HepG2 (cell line): ENCODE measurements around the gene SLC44A4. TPM values are rescaled to one million over a fixed set of nuclear protein-coding genes. Genes with fewer than 3 reads are reported as not detected.

ENCODE experiments used
- ARID5B ChIP-seq: IDR thresholded peaks from 2 replicates; pipeline ENCODE4 v1.4.0; 2020; ENCODE audit warnings: mild to moderate bottlenecking, missing genetic modification reagents
- EED ChIP-seq: sonication (generic); formaldehyde crosslinking; IDR thresholded peaks from 2 replicates; pipeline ENCODE4 v1.5.0; 2020; ENCODE audit warnings: mild to moderate bottlenecking, missing genetic modification reagents
- HHEX ChIP-seq: IDR thresholded peaks from 2 replicates; pipeline ENCODE4 v1.6.1; 2016; ENCODE audit warnings: control low read depth
- MYNN ChIP-seq: sonication (generic); formaldehyde crosslinking; IDR thresholded peaks from 2 replicates; pipeline ENCODE4 v1.4.0; 2020; ENCODE audit warnings: mild to moderate bottlenecking, low read depth, missing genetic modification reagents
- SRY ChIP-seq: sonication (generic); formaldehyde crosslinking; IDR thresholded peaks from 2 replicates; pipeline ENCODE4 v1.8.0; 2022; ENCODE audit warnings: mild to moderate bottlenecking, missing genetic modification reagents
- TBL1XR1 ChIP-seq: fragments of 150-350 bp; IDR thresholded peaks from 2 replicates; pipeline ENCODE4 v1.6.1; 2014; ENCODE audit warnings: borderline replicate concordance, low read length; ENCODE audit not compliant: partially characterized antibody
- ZBTB1 ChIP-seq: sonication (generic); formaldehyde crosslinking; IDR thresholded peaks from 2 replicates; pipeline ENCODE4 v1.4.0; 2020; ENCODE audit warnings: missing genetic modification reagents, borderline replicate concordance
- ZBTB43 ChIP-seq: sonication (generic); formaldehyde crosslinking; conservative IDR thresholded peaks from 2 replicates; pipeline ENCODE4 v1.4.0; 2020; ENCODE audit warnings: missing genetic modification reagents
- ZNF232 ChIP-seq: sonication (generic); formaldehyde crosslinking; IDR thresholded peaks from 2 replicates; pipeline ENCODE4 v1.4.0; 2020; ENCODE audit warnings: missing genetic modification reagents, borderline replicate concordance
- ZNF607 ChIP-seq: sonication (generic); formaldehyde crosslinking; IDR thresholded peaks from 2 replicates; pipeline ENCODE4 v1.5.1; 2020; ENCODE audit warnings: missing genetic modification reagents, mild to moderate bottlenecking, borderline replicate concordance
- ZNF687 ChIP-seq: sonication (generic); formaldehyde crosslinking; IDR thresholded peaks from 2 replicates; pipeline ENCODE4 v1.5.1; 2020; ENCODE audit warnings: mild to moderate bottlenecking, missing genetic modification reagents, moderate library complexity
- polyA plus RNA-seq, 8 experiments: library from polyadenylated mRNA; depleted of rRNA in 3 of 8; stranded (reverse) in 7 of 8; unstranded in 1 of 8; fragments of >200 nt; fragmentation: Illumina TruSeq in 4 of 8; extraction: Trizol in 4 of 8; gene quantifications; 2 replicates each; pipeline versions ENCODE4 v1.2.1 to v1.2.3, GENCODE V29; 2011 to 2016; ENCODE audit warnings: low read depth in 4 of 8, missing spikeins in 1 of 8, mixed read lengths in 1 of 8; ENCODE audit not compliant: insufficient read depth in 1 of 8
- total RNA-seq, 5 experiments: library from RNA; depleted of rRNA; stranded (reverse); fragments of >200 nt; fragmentation: Illumina TruSeq; extraction: Trizol; gene quantifications; 2 replicates each; pipeline ENCODE4 v1.2.3, GENCODE V29; 2016; ENCODE audit warnings: low read depth in 1 of 5
- TF ChIP-seq, protein P1 (sequence below): conservative IDR thresholded peaks from 2 replicates; pipeline ENCODE4 v1.6.1; 2018; ENCODE audit warnings: missing genetic modification reagents
- TF ChIP-seq, protein P2 (sequence below): sonication (generic); formaldehyde crosslinking; IDR thresholded peaks from 2 replicates; pipeline ENCODE4 v1.4.0; 2020; ENCODE audit warnings: missing genetic modification reagents
- TF ChIP-seq, protein P3 (sequence below): sonication (generic); formaldehyde crosslinking; IDR thresholded peaks from 2 replicates; pipeline ENCODE4 v1.4.0; 2020; ENCODE audit warnings: missing genetic modification reagents, borderline replicate concordance

Gene SLC44A4
- total and polyA plus RNA-seq, 2 of the 13 experiments (the other 11 are each of a cell fraction or from before 2014, with no cell fraction given), result 3.5 to 5.9 TPM

DNA sequence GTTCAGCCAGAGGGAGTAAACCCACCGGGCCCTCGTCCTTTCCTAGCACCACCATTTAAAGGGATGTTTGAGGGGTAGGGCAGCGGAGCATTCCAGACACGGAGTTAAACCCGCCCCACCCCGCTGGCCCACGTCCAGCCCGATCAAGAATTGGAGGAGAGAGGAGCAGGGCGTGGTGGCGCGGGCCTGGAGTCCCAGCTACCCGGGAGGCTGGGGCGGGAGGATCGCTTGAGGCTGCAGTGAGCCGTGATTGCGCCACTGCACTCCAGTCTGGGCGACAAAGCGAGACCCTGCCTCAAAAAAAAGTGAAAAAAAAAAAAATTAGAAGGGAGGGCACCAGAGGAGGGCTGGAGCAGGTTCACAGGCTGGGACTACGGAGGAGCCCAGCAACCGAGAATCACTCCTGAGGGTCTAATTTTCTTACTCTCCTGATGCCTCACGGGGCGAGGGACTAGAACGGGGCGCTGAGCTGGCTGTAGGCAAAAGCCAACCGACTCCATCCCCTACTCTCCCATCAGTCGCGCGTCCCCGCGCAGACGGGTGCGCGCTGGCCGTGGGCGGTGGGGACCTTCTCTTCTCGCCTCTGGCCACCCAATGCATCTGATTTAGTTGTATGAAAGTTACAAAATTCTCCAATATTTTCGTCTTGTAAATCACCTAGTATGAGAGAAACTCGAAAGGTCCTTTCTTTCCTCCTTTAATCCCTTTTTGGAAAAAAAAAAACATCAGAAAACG is 57.3 kb downstream of the SLC44A4 start (continued):
- TF ChIP-seq, protein P1, sequence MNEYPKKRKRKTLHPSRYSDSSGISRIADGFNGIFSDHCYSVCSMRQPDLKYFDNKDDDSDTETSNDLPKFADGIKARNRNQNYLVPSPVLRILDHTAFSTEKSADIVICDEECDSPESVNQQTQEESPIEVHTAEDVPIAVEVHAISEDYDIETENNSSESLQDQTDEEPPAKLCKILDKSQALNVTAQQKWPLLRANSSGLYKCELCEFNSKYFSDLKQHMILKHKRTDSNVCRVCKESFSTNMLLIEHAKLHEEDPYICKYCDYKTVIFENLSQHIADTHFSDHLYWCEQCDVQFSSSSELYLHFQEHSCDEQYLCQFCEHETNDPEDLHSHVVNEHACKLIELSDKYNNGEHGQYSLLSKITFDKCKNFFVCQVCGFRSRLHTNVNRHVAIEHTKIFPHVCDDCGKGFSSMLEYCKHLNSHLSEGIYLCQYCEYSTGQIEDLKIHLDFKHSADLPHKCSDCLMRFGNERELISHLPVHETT (CRISPR knock-in tag), result no peak
- TF ChIP-seq ZBTB1 (CRISPR knock-in tag), result no peak
- TF ChIP-seq, protein P2, sequence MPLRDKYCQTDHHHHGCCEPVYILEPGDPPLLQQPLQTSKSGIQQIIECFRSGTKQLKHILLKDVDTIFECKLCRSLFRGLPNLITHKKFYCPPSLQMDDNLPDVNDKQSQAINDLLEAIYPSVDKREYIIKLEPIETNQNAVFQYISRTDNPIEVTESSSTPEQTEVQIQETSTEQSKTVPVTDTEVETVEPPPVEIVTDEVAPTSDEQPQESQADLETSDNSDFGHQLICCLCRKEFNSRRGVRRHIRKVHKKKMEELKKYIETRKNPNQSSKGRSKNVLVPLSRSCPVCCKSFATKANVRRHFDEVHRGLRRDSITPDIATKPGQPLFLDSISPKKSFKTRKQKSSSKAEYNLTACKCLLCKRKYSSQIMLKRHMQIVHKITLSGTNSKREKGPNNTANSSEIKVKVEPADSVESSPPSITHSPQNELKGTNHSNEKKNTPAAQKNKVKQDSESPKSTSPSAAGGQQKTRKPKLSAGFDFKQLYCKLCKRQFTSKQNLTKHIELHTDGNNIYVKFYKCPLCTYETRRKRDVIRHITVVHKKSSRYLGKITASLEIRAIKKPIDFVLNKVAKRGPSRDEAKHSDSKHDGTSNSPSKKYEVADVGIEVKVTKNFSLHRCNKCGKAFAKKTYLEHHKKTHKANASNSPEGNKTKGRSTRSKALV (CRISPR knock-in tag), result no peak; the same call in 1 of the 2 replicates
- no peak for TF ChIP-seq ARID5B
- TF ChIP-seq ZNF687 (CRISPR knock-in tag), result peak; percentile 71
- TF ChIP-seq EED (CRISPR knock-in tag), result no peak
- TF ChIP-seq HHEX, result no peak
- TF ChIP-seq ZBTB43 (CRISPR knock-in tag), result no peak
- TF ChIP-seq SRY, result no peak
- 0 out of 2 replicates have a peak, but pooled peaks have one; percentile 58 for TF ChIP-seq MYNN (CRISPR knock-in tag)
- TF ChIP-seq TBL1XR1, result peak; percentile 37
- TF ChIP-seq ZNF232 (CRISPR knock-in tag), result no peak
- TF ChIP-seq ZNF607 (CRISPR knock-in tag), result no peak
- TF ChIP-seq, protein P3, sequence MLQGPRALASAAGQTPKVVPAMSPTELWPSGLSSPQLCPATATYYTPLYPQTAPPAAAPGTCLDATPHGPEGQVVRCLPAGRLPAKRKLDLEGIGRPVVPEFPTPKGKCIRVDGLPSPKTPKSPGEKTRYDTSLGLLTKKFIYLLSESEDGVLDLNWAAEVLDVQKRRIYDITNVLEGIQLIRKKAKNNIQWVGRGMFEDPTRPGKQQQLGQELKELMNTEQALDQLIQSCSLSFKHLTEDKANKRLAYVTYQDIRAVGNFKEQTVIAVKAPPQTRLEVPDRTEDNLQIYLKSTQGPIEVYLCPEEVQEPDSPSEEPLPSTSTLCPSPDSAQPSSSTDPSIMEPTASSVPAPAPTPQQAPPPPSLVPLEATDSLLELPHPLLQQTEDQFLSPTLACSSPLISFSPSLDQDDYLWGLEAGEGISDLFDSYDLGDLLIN, result no peak
